DOHH2 (cell line): ENCODE measurements around the gene LRRC4C.
"Not testable (repeated sequence)": the region's sequence is repeated elsewhere in the genome, so short reads cannot be mapped to it uniquely, and the experiment has no call there.

Experiments
- H3F3A ChIP-seq: fragments of 200-600 bp; sonication (generic), shearing (Covaris generic); 2 replicates; pipeline ENCODE4 v1.6.0; 2016; ENCODE audit warnings: antibody characterized with exemption, mild to moderate bottlenecking; ENCODE audit not compliant: control insufficient read depth, insufficient read depth
- H3K27ac ChIP-seq: fragments of 200-600 bp; sonication (generic); 2 replicates; pipeline ENCODE4 v1.5.1; 2014; ENCODE audit warnings: low read depth, mild to moderate bottlenecking, low read length, moderate library complexity
- H3K27me3 ChIP-seq: fragments of 200-600 bp; sonication (generic); 2 replicates; pipeline ENCODE4 v1.6.1; 2014; ENCODE audit warnings: mild to moderate bottlenecking, low read length, mixed read lengths; ENCODE audit not compliant: control insufficient read depth
- H3K36me3 ChIP-seq: fragments of 200-600 bp; sonication (generic); 2 replicates; pipeline ENCODE4 v1.6.1; 2014; ENCODE audit warnings: mild to moderate bottlenecking, low read length, moderate library complexity, mixed read lengths; ENCODE audit not compliant: control insufficient read depth
- H3K4me1 ChIP-seq: fragments of 200-600 bp; sonication (generic); 2 replicates; pipeline ENCODE4 v1.6.1; 2014; ENCODE audit warnings: mild to moderate bottlenecking, low read length, mixed read lengths; ENCODE audit not compliant: control insufficient read depth
- H3K4me2 ChIP-seq: fragments of 200-600 bp; sonication (generic); 2 replicates; pipeline ENCODE4 v1.6.0; 2014; ENCODE audit warnings: mild to moderate bottlenecking, low read length, moderate library complexity
- H3K4me3 ChIP-seq: fragments of 200-600 bp; sonication (generic); 2 replicates; pipeline ENCODE4 v1.5.1; 2014; ENCODE audit warnings: mild to moderate bottlenecking, low read length, mixed read lengths
- H3K79me2 ChIP-seq: fragments of 200-600 bp; sonication (generic); 2 replicates; pipeline ENCODE4 v1.6.1; 2014; ENCODE audit warnings: mild to moderate bottlenecking, low read length, mixed read lengths; ENCODE audit not compliant: control insufficient read depth
- H3K9me2 ChIP-seq: fragments of 200-600 bp; sonication (generic); replicated peaks from 2 replicates; pipeline ENCODE4 v1.6.1; 2014; ENCODE audit warnings: mild to moderate bottlenecking, low read length, mixed read lengths; ENCODE audit not compliant: control insufficient read depth
- H3K9me3 ChIP-seq: fragments of 200-600 bp; sonication (generic); 2 replicates; pipeline ENCODE4 v1.6.1; 2014; ENCODE audit warnings: antibody characterized with exemption, low read length, mixed read lengths; ENCODE audit not compliant: control insufficient read depth, insufficient read depth
- H4K20me1 ChIP-seq: fragments of 200-600 bp; sonication (generic); 2 replicates; pipeline ENCODE4 v1.6.0; 2014; ENCODE audit warnings: low read depth, mild to moderate bottlenecking, antibody characterized with exemption, low read length, moderate library complexity; ENCODE audit not compliant: control insufficient read depth, insufficient read depth
- EZH2phosphoT487 ChIP-seq: fragments of 200-600 bp; sonication (generic); IDR thresholded peaks from 2 replicates; pipeline ENCODE4 v1.6.1; 2017; ENCODE audit warnings: borderline replicate concordance, mild to moderate bottlenecking, antibody characterized with exemption, low read length, moderate library complexity, mixed read lengths
- TF ChIP-seq, protein P1 (sequence below): fragments of 200-600 bp; sonication (generic); IDR thresholded peaks from one replicate; pipeline ENCODE4 v1.5.1; 2014; ENCODE audit warnings: antibody characterized with exemption, mild to moderate bottlenecking, low read depth, low read length; ENCODE audit not compliant: poor library complexity, severe bottlenecking

LRRC4C gene

DNA sequence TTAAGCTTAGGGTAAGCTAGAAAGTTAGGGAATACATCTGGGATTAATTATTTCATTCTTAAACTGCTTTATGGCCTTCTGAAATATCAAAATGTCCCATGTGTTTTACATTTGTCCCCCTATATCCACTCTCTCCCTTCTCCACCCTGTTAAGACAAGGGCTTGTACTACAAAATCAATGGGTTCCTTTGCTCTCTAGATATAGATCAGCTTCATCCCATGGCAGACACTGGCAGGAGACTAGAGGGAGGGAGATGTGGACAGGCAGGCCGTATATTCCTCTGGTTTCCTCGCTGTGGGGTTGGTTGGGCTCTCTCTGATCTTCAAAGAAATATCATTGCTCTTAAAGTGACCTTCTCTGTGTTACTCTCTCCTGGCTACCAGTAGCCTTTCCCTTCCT, 1281.0 kb downstream of the LRRC4C start:
- H3F3A ChIP-seq, result no peaks in the 10 kb centered on the region
- H3K4me2 ChIP-seq, result no peak overlapping the region
- no peaks in the 10 kb centered on the region for H4K20me1 ChIP-seq
- no peaks in the 10 kb centered on the region for H3K4me1 ChIP-seq
- H3K27ac ChIP-seq, result no peak overlapping the region
- H3K9me3 ChIP-seq, result no peaks in the 10 kb centered on the region
- H3K27me3 ChIP-seq, result no peaks in the 10 kb centered on the region
- H3K9me2 ChIP-seq, result no peaks in the 10 kb centered on the region
- TF ChIP-seq, protein P1, sequence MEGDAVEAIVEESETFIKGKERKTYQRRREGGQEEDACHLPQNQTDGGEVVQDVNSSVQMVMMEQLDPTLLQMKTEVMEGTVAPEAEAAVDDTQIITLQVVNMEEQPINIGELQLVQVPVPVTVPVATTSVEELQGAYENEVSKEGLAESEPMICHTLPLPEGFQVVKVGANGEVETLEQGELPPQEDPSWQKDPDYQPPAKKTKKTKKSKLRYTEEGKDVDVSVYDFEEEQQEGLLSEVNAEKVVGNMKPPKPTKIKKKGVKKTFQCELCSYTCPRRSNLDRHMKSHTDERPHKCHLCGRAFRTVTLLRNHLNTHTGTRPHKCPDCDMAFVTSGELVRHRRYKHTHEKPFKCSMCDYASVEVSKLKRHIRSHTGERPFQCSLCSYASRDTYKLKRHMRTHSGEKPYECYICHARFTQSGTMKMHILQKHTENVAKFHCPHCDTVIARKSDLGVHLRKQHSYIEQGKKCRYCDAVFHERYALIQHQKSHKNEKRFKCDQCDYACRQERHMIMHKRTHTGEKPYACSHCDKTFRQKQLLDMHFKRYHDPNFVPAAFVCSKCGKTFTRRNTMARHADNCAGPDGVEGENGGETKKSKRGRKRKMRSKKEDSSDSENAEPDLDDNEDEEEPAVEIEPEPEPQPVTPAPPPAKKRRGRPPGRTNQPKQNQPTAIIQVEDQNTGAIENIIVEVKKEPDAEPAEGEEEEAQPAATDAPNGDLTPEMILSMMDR, result no peak
- TF ChIP-seq EZH2phosphoT487, result no peak
- no peaks in the 10 kb centered on the region for H3K79me2 ChIP-seq
- H3K4me3 ChIP-seq, result no peak overlapping the region
- no peaks in the 10 kb centered on the region for H3K36me3 ChIP-seq

DNA sequence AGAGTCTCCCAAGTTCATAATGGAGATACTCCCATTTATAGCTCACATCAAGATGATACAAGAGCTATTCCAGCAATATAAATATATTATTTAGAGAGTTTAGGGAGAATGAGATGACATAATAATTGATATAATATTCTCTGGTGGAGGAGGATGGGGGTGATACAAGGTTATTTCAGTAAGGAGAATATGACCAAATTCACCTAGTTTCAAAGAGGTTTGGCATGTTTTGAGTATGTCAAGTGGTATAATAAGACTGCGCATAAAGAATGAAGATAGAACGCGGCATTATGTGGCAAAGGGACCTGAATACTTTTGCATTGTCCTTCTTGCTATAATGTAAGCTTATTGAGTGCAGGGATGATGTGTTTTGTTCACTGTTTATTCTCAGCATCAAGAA, 1283.5 kb downstream of the LRRC4C start:
- no peaks in the 10 kb centered on the region for H3K9me2 ChIP-seq
- no peak overlapping the region for H3K4me2 ChIP-seq
- H3K4me1 ChIP-seq, result no peaks in the 10 kb centered on the region
- no peaks in the 10 kb centered on the region for H3K36me3 ChIP-seq
- no peaks in the 10 kb centered on the region for H4K20me1 ChIP-seq
- no peak for TF ChIP-seq EZH2phosphoT487
- TF ChIP-seq, protein P1, result no peak
- no peaks in the 10 kb centered on the region for H3K27me3 ChIP-seq
- H3F3A ChIP-seq, result no peaks in the 10 kb centered on the region
- no peaks in the 10 kb centered on the region for H3K9me3 ChIP-seq
- no peaks in the 10 kb centered on the region for H3K79me2 ChIP-seq
- no peak overlapping the region for H3K4me3 ChIP-seq
- no peak overlapping the region for H3K27ac ChIP-seq

DNA sequence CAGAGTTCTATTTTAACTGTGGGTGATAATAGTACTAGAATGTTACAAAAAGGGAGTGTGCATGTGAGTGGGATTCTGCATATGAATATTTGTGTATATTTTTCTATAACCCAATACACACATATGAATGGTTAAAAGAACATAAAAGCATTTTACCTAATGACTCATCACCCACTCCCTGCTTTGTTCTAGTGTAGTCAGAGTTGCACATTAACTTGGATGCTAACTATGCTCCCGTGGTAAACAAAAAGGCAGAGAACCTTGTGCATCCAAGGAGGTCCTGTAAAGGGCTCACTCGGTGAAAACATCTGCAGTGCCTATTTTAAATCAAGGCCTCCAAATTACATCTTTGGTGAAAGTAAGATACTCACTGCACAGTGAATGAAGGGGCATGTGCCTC, 1289.4 kb downstream of the LRRC4C start:
- TF ChIP-seq, protein P1, result no peak
- no peak for TF ChIP-seq EZH2phosphoT487
- H3K36me3 ChIP-seq, result no peaks in the 10 kb centered on the region
- H4K20me1 ChIP-seq, result no peaks in the 10 kb centered on the region
- H3K27ac ChIP-seq, result no peak overlapping the region
- no peaks in the 10 kb centered on the region for H3K4me1 ChIP-seq
- no peak overlapping the region for H3K4me3 ChIP-seq
- no peaks in the 10 kb centered on the region for H3K9me3 ChIP-seq
- H3F3A ChIP-seq, result no peaks in the 10 kb centered on the region
- no peaks in the 10 kb centered on the region for H3K9me2 ChIP-seq
- H3K27me3 ChIP-seq, result no peaks in the 10 kb centered on the region
- no peak overlapping the region for H3K4me2 ChIP-seq
- no peaks in the 10 kb centered on the region for H3K79me2 ChIP-seq

DNA sequence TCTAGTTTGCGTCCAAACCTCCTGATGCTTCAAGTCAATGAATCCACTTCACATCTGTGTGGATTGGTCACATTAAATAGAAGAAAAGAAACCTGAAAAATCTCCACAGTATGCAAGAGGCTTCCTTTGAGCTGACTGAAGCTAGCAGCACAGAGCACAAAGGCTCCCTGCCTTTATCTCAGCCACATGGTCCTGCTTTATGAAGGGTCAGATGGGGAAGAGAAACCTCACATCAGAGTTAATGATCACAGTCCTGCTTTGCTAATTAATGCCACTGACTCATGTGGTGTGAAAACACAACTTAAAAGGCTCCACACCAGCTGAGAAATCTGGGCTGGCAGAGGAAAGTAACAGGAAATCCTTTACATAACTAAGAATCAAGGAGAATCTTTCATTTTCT, 1291.0 kb downstream of the LRRC4C start:
- H3K36me3 ChIP-seq, result no peaks in the 10 kb centered on the region
- H3K4me3 ChIP-seq, result no peak overlapping the region
- no peaks in the 10 kb centered on the region for H3K27me3 ChIP-seq
- H3K9me2 ChIP-seq, result no peaks in the 10 kb centered on the region
- TF ChIP-seq, protein P1, result no peak
- no peak for TF ChIP-seq EZH2phosphoT487
- no peaks in the 10 kb centered on the region for H3K79me2 ChIP-seq
- no peaks in the 10 kb centered on the region for H3K4me1 ChIP-seq
- H3K9me3 ChIP-seq, result no peaks in the 10 kb centered on the region
- no peak overlapping the region for H3K27ac ChIP-seq
- no peaks in the 10 kb centered on the region for H3F3A ChIP-seq
- H4K20me1 ChIP-seq, result no peaks in the 10 kb centered on the region
- no peak overlapping the region for H3K4me2 ChIP-seq

DNA sequence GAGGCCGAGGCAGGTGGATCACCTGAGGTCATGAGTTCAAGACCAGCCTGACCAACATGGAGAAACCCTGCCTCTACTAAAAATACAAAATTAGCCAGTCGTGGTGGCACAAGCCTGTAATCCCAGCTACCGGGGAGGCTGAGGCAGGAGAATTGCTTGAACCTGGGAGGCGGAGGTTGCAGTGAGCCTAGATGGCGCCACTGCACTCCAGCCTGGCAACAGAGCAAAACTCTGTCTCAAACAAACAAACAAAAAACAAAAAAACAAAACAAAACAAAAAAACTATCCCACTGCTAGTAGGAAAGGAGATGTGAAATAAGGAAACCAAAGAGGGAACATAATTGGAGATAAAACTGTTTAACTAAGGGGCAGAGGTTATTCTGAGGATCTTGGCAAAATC, 1291.6 kb downstream of the LRRC4C start:
- H3K9me2 ChIP-seq, H3K4me1 ChIP-seq, H3K9me3 ChIP-seq, H4K20me1 ChIP-seq, H3K36me3 ChIP-seq, H3K4me2 ChIP-seq, H3K27me3 ChIP-seq, H3K27ac ChIP-seq, H3F3A ChIP-seq, H3K79me2 ChIP-seq, H3K4me3 ChIP-seq: not testable (repeated sequence)
